Dendritic cell treated with granulocyte-macrophage colony-stimulating factor and Interleukin-4, amounts not matched to agents 40 ng/mL and 50 ng/mL, for 4 days (primary cell): Measurements from ENCODE around the gene CAMK2G.

ENCODE experiments used
- H3K27ac Mint-ChIP-seq: one replicate; pipeline ENCODE4 v1.8.0; 2022; ENCODE audit warnings: mild to moderate bottlenecking, mixed read lengths
- H3K27me3 Mint-ChIP-seq: one replicate; pipeline ENCODE4 v1.8.0; 2022; ENCODE audit warnings: mild to moderate bottlenecking, mixed read lengths
- H3K36me3 Mint-ChIP-seq: one replicate; pipeline ENCODE4 v1.8.0; 2022; ENCODE audit warnings: low read depth, mixed read lengths
- H3K4me1 Mint-ChIP-seq: one replicate; pipeline ENCODE4 v1.8.0; 2022; ENCODE audit warnings: low read depth, mixed read lengths
- H3K4me3 Mint-ChIP-seq: one replicate; pipeline ENCODE4 v1.8.0; 2022; ENCODE audit warnings: mild to moderate bottlenecking, moderate library complexity, mixed read lengths
- H3K9me3 Mint-ChIP-seq: one replicate; pipeline ENCODE4 v1.8.0; 2022; ENCODE audit warnings: mixed read lengths
- intact Hi-C: fragments of 100-400 bp; cut with micrococcal nuclease; formaldehyde crosslinking; loops from one replicate; pipeline ENCODE4 v1.15.0; 2022

Gene CAMK2G

GRCh38 chr10:73781879-73782748 is 92.2 kb downstream of the CAMK2G start, which contains the start of gene CHCHD1:
Gene CHCHD1, plus strand, starts transcription at chr10:73782048. Its CDS starts 28 bp downstream, at chr10:73782076.
- intact Hi-C loops = no loop called here
- Mint-ChIP-seq H3K4me3 (peak within 1 kb of the TSS; percentile 90), H3K4me1 (peaks cover 40% of the 10 kb centered on the region), H3K27me3 (no peaks in the 10 kb centered on the region), H3K27ac (peak within 1 kb of the TSS; percentile 91), H3K9me3 (no peaks in the 10 kb centered on the region), H3K36me3 (peaks cover 64% of the 10 kb centered on the region)

DNA sequence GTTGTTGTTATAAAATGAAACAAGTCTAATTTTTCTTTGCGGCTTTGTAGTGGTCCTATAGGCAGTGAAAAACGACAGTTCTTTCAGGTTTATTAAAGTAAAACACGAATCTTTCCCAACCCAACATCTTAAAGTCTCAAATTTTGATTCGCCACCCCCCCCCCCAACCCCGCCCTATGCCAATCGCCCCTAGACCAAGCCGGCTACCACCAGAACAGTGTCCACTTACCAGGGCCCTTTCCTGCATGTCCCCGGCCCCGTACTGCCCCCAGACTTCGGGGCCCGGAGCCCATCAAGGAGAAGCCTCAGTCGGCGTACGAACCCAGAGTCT is 92.8 kb downstream of the CAMK2G start:
- H3K27ac Mint-ChIP-seq = peak overlapping the region; percentile 91
- no peaks in the 10 kb centered on the region for H3K9me3 Mint-ChIP-seq
- peaks cover 67% of the 10 kb centered on the region for H3K36me3 Mint-ChIP-seq
- peak overlapping the region; percentile 90 for H3K4me3 Mint-ChIP-seq
- no peaks in the 10 kb centered on the region for H3K27me3 Mint-ChIP-seq
- peaks cover 34% of the 10 kb centered on the region for H3K4me1 Mint-ChIP-seq
- intact Hi-C loops = no loop called here

DNA sequence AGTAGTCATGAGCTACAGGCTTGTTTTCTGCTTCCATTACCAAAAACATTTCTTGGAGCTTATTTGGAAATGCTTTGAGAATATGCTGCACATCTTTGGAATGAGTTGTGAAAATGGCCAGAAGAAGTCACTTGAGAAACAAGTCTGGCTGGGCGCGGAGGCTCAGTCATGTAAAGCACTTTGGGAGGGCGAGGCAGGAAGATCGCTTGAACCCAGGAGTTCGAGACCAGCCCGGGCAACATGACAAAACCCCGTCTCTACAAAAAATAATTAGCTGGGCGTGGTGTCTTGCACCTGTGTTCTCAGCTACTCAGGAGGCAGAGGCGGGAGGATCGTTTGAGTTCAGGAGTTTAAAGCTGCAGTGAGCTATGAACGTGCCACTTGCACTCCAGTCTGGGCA is 93.4 kb downstream of the CAMK2G start:
- H3K36me3 Mint-ChIP-seq = peaks cover 67% of the 10 kb centered on the region
- H3K27me3 Mint-ChIP-seq = no peaks in the 10 kb centered on the region
- peak overlapping the region; percentile 90 for H3K4me3 Mint-ChIP-seq
- intact Hi-C loops = no loop called here
- H3K4me1 Mint-ChIP-seq = peaks cover 29% of the 10 kb centered on the region
- H3K9me3 Mint-ChIP-seq = no peaks in the 10 kb centered on the region
- peak overlapping the region; percentile 91 for H3K27ac Mint-ChIP-seq

- intact Hi-C loops = no loop called here
- Mint-ChIP-seq H3K27me3 (no peaks in the 10 kb centered on the region), H3K36me3 (peaks cover 67% of the 10 kb centered on the region)
Observed at GRCh38 chr10:73780301-73780700, 94.1 kb downstream of the CAMK2G start.

DNA sequence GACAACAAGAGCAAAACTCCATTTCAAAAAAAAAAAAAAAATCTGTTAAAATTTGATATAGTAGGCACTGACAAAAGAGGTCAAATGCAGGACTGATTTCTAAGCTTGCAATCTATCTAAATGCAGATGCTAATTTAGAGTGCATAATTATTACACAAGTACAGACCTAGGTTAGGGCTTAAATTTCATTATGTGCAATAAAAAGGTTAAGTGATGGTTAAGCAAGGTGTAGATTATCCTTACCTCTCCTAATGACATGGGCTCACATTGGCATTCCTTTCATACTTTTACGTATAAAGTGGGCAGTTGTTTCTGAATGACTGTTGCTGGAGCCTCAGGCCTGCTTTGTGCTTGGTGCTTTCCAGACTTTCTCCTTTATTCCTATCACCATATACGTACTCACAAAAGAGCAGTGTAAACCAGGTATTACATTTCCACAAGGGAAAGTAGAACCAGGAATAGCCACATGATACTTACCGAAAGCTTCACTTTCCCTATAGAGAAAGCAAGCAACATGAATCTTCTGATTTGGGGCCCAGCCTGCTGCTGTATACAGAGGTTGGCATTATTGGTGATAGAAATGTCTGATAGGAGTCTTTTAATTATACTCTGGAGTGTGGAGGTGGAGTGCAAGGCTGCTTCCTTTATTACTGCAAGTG is 94.7 kb downstream of the CAMK2G start:
- peaks cover 71% of the 10 kb centered on the region for H3K36me3 Mint-ChIP-seq
- H3K9me3 Mint-ChIP-seq = no peaks in the 10 kb centered on the region
- H3K27me3 Mint-ChIP-seq = no peaks in the 10 kb centered on the region
- peak overlapping the region; percentile 91 for H3K27ac Mint-ChIP-seq
- no peak overlapping the region for H3K4me3 Mint-ChIP-seq
- intact Hi-C loops = no loop called here
- peaks cover 40% of the 10 kb centered on the region for H3K4me1 Mint-ChIP-seq

More at GRCh38 chr10:73780301-73780700, 94.1 kb downstream of the CAMK2G start:
- Mint-ChIP-seq H3K9me3 (no peaks in the 10 kb centered on the region), H3K4me3 (peak overlapping the region; percentile 90), H3K4me1 (peaks cover 34% of the 10 kb centered on the region), H3K27ac (peak overlapping the region; percentile 91)

GRCh38 chr10:73779018-73779417 is 95.3 kb downstream of the CAMK2G start:
- no peaks in the 10 kb centered on the region for H3K27me3 Mint-ChIP-seq
- H3K9me3 Mint-ChIP-seq = no peaks in the 10 kb centered on the region
- H3K36me3 Mint-ChIP-seq = peaks cover 77% of the 10 kb centered on the region
- intact Hi-C loops = no loop called here
- peaks cover 47% of the 10 kb centered on the region for H3K4me1 Mint-ChIP-seq
- no peak overlapping the region for H3K4me3 Mint-ChIP-seq
- no peak overlapping the region for H3K27ac Mint-ChIP-seq

DNA sequence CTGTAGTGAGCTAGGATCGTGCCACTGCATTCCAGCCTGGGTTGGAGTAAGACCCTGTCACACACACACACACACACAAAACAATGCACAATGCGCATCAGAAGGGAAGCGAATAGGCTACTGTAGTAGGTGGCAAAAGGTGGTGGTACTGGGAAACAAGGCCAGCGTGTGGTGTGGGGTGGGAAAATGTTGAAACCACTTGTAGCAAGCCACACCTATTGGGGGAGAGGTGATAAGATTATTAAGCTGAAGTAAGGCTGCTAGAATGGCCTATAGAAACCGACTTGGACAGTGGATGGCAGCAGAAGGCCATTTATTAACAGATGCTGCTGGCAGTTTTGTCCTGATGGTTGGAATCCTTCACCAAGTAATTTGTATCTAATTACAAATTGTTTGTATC is 99.7 kb downstream of the CAMK2G start:
- H3K36me3 Mint-ChIP-seq = peaks cover 99% of the 10 kb centered on the region
- H3K27ac Mint-ChIP-seq = no peak overlapping the region
- H3K4me1 Mint-ChIP-seq = peaks cover 44% of the 10 kb centered on the region
- peak overlapping the region; percentile 89 for H3K4me3 Mint-ChIP-seq
- intact Hi-C loops = no loop called here
- H3K9me3 Mint-ChIP-seq = no peaks in the 10 kb centered on the region
- H3K27me3 Mint-ChIP-seq = no peaks in the 10 kb centered on the region

GRCh38 chr10:73773152-73773879 is 101.0 kb downstream of the CAMK2G start:
- H3K9me3 Mint-ChIP-seq = no peaks in the 10 kb centered on the region
- H3K36me3 Mint-ChIP-seq = peaks cover 99% of the 10 kb centered on the region
- intact Hi-C loops = loop anchor here (2.0 kb wide), 1 partner anchor 37 kb away; the partner anchor contains the start of gene NDST2
- peak overlapping the region; percentile 89 for H3K4me3 Mint-ChIP-seq
- peak overlapping the region; percentile 88 for H3K27ac Mint-ChIP-seq
- no peaks in the 10 kb centered on the region for H3K27me3 Mint-ChIP-seq
- peaks cover 44% of the 10 kb centered on the region for H3K4me1 Mint-ChIP-seq

- intact Hi-C loops = loop anchor here (2.0 kb wide), 1 partner anchor 38 kb away; the partner anchor contains the start of gene NDST2
Observed at GRCh38 chr10:73772281-73773151, 101.8 kb downstream of the CAMK2G start.

GRCh38 chr10:73771722-73772280 is 102.6 kb downstream of the CAMK2G start:
- no peaks in the 10 kb centered on the region for H3K9me3 Mint-ChIP-seq
- H3K36me3 Mint-ChIP-seq = peaks cover 99% of the 10 kb centered on the region
- no peaks in the 10 kb centered on the region for H3K27me3 Mint-ChIP-seq
- peak overlapping the region; percentile 89 for H3K4me3 Mint-ChIP-seq
- H3K4me1 Mint-ChIP-seq = peaks cover 54% of the 10 kb centered on the region
- H3K27ac Mint-ChIP-seq = peak overlapping the region; percentile 88
- intact Hi-C loops = loop anchor here (2.0 kb wide), 1 partner anchor 39 kb away; the partner anchor contains the start of gene NDST2

More at GRCh38 chr10:73772281-73773151, 101.8 kb downstream of the CAMK2G start:
- Mint-ChIP-seq H3K27ac (peak overlapping the region; percentile 88), H3K36me3 (peaks cover 99% of the 10 kb centered on the region), H3K9me3 (no peaks in the 10 kb centered on the region), H3K4me3 (peak overlapping the region; percentile 89), H3K4me1 (peaks cover 51% of the 10 kb centered on the region), H3K27me3 (no peaks in the 10 kb centered on the region)

DNA sequence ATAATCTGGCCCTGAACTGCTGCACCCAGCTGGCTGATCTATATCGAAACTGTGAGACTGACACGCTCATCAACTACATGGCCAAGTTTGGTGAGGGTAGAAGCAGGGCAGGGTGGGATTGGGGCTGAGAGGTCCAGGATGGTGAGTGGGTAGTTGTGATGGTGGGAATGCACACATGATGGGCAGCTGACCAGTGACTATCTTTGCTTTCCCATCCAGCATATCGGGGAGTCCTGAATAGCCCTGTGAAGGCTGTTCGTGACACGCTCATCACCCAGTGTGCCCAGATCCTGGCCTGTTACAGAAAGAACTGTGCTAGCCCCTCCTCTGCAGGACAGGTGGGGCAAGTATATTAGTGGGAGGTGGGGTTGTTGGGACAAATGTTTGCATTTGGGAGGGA is 105.0 kb downstream of the CAMK2G start:
- intact Hi-C loops = no loop called here
- H3K4me3 Mint-ChIP-seq = no peak overlapping the region
- H3K36me3 Mint-ChIP-seq = peaks cover 99% of the 10 kb centered on the region
- H3K27me3 Mint-ChIP-seq = no peaks in the 10 kb centered on the region
- H3K9me3 Mint-ChIP-seq = no peaks in the 10 kb centered on the region
- no peak overlapping the region for H3K27ac Mint-ChIP-seq
- H3K4me1 Mint-ChIP-seq = peaks cover 57% of the 10 kb centered on the region

GRCh38 chr10:73768881-73769280 is 105.5 kb downstream of the CAMK2G start:
- H3K4me1 Mint-ChIP-seq = peaks cover 52% of the 10 kb centered on the region
- peaks cover 99% of the 10 kb centered on the region for H3K36me3 Mint-ChIP-seq
- H3K27me3 Mint-ChIP-seq = no peaks in the 10 kb centered on the region
- intact Hi-C loops = no loop called here
- no peak overlapping the region for H3K27ac Mint-ChIP-seq
- H3K9me3 Mint-ChIP-seq = no peaks in the 10 kb centered on the region
- no peak overlapping the region for H3K4me3 Mint-ChIP-seq

- H3K27me3 Mint-ChIP-seq = no peaks in the 10 kb centered on the region
- no peak overlapping the region for H3K27ac Mint-ChIP-seq
- H3K9me3 Mint-ChIP-seq = no peaks in the 10 kb centered on the region
- H3K4me1 Mint-ChIP-seq = peaks cover 54% of the 10 kb centered on the region
- intact Hi-C loops = no loop called here
- no peak overlapping the region for H3K4me3 Mint-ChIP-seq
- H3K36me3 Mint-ChIP-seq = peaks cover 100% of the 10 kb centered on the region
Observed at GRCh38 chr10:73765066-73765465, 109.3 kb downstream of the CAMK2G start.
